ENCODE results near the gene SLC41A3. TPM values are rescaled to one million over a fixed set of nuclear protein-coding genes. Genes with fewer than 3 reads are reported as not detected.

The SLC41A3 gene
- total RNA-seq, 1 experiment from 2014 or later, result 35.5 TPM

DNA sequence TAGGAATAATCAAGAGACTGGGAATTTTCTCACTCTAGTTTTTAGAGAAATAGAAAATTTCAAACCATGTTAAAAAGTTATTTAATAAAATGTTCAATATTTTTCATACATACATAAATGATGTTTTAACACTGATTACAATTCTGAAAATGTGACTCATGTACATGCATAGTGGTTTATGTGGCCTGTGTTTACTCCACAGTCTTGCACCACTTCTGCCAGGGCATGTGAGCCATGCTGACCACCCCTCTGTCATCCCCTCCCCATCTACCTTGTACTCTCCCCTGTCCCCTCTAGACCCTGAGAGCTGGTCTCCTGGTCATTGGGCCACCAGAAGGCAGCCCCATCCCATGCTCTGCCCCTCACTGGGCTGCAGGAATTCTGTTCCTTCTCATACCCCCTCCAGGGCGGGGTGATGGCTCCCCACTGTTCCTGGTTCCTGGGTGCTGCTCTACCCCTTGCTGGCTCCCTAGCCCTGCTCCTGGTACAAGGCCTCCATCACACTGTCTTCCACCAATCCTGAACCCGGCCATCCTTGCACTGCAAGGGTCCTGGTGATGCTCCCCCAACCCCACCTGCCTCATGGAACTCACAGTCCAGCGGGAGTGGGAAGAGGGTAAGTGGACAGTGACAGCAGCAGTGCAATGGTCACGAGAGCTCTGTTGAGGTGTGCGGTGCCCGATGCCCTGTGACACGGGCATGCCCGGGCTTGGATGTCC, 24.2 kb upstream of the SLC41A3 start:
- Histone ChIP-seq H4K91ac (ENCODE audit: insufficient read length, low read depth, low read length) (no peak overlapping the region), H4K20me1 (ENCODE audit: control insufficient read depth, insufficient read depth, insufficient read length) (no peaks in the 10 kb centered on the region), H3K4ac (ENCODE audit: low read depth, low read length) (no peak overlapping the region), H3K14ac (ENCODE audit: insufficient read depth, low read length) (no peak overlapping the region), H3K79me2 (ENCODE audit: insufficient read depth, low read length) (no peaks in the 10 kb centered on the region), H2BK5ac (ENCODE audit: insufficient read length, low read length) (no peak overlapping the region), H2AFZ (ENCODE audit: low read length) (no peak overlapping the region), H2BK15ac (ENCODE audit: low read depth, low read length) (no peak overlapping the region), H4K5ac (ENCODE audit: insufficient read length, low read depth, low read length) (no peak overlapping the region), H2BK120ac (ENCODE audit: low read depth, low read length, poor library complexity, severe bottlenecking) (no peak overlapping the region), H2BK20ac (ENCODE audit: low read depth, low read length, poor library complexity, severe bottlenecking) (no peak overlapping the region), H3K9me3 (ENCODE audit: control insufficient read depth, low read depth, low read length) (no peaks in the 10 kb centered on the region), H3K4me1 (ENCODE audit: insufficient read depth, low read length) (no peaks in the 10 kb centered on the region), H3K27ac (ENCODE audit: insufficient read length, low read depth, low read length) (no peak overlapping the region), H3K23ac (ENCODE audit: insufficient read length, low read depth, low read length) (no peak overlapping the region), H4K8ac (replicated peaks; ENCODE audit: insufficient read length, low read depth, low read length) (no peak overlapping the region), H3K9ac (ENCODE audit: extremely low read depth, insufficient read length, low read length) (no peak overlapping the region), H3K79me1 (ENCODE audit: insufficient read depth, low read depth, low read length, poor library complexity, severe bottlenecking) (no peaks in the 10 kb centered on the region), H3K4me2 (ENCODE audit: insufficient read depth, insufficient read length, low read length) (no peak overlapping the region), H2AK5ac (ENCODE audit: insufficient read length, low read length) (no peak overlapping the region), H2BK12ac (ENCODE audit: insufficient read length, low read depth, low read length) (no peak overlapping the region), H3K56ac (ENCODE audit: insufficient read length, low read depth, low read length) (no peak overlapping the region), H3K23me2 (ENCODE audit: insufficient read length, low read depth, low read length, poor library complexity, severe bottlenecking) (no peaks in the 10 kb centered on the region), H3K27me3 (ENCODE audit: insufficient read depth, low read length) (no peaks in the 10 kb centered on the region), H3K18ac (ENCODE audit: insufficient read length, low read depth, low read length) (no peak overlapping the region), H3T11ph (ENCODE audit: low read length) (no peak overlapping the region)
- TF ChIP-seq, protein P1, sequence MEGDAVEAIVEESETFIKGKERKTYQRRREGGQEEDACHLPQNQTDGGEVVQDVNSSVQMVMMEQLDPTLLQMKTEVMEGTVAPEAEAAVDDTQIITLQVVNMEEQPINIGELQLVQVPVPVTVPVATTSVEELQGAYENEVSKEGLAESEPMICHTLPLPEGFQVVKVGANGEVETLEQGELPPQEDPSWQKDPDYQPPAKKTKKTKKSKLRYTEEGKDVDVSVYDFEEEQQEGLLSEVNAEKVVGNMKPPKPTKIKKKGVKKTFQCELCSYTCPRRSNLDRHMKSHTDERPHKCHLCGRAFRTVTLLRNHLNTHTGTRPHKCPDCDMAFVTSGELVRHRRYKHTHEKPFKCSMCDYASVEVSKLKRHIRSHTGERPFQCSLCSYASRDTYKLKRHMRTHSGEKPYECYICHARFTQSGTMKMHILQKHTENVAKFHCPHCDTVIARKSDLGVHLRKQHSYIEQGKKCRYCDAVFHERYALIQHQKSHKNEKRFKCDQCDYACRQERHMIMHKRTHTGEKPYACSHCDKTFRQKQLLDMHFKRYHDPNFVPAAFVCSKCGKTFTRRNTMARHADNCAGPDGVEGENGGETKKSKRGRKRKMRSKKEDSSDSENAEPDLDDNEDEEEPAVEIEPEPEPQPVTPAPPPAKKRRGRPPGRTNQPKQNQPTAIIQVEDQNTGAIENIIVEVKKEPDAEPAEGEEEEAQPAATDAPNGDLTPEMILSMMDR (conservative IDR thresholded peaks at IDR 0.05), result no peak
- H3K27me3 Mint-ChIP-seq (ENCODE audit: low read depth), result no peaks in the 10 kb centered on the region; the same call in 1 of the 2 replicates
- no peaks in the 10 kb centered on the region; a peak in 1 of 5 replicates for H3K9me3 Mint-ChIP-seq
- WGBS (ENCODE audit: extremely low coverage, insufficient read length, low lambda C conversion rate), result no CpG with 5 or more reads among the region's 8 CpGs
- no peaks in the 10 kb centered on the region for H3K36me3 Mint-ChIP-seq (ENCODE audit: insufficient read depth in 1 of 3, low read depth in 3 of 3)
- H3K4me1 Mint-ChIP-seq, result 0 out of 4 replicates have a peak, but pooled peaks cover 0 to 3% of the 10 kb centered on the region in 2 experiments
- no peak overlapping the region for H3K27ac Mint-ChIP-seq
- DNase-seq, result no peak
- H3K4me3 Mint-ChIP-seq, result no peak overlapping the region
